Glomerular endothelial cell (primary cell): ENCODE results near the gene SNCG. TPM values are rescaled to one million over a fixed set of nuclear protein-coding genes. Genes with fewer than 3 reads are reported as not detected.

Experiments used
- DNase-seq: peaks from one replicate; pipeline ENCODE4 v3.0.0-alpha.2; 2011; ENCODE audit warnings: low read depth, low spot score; ENCODE audit errors: extremely low read depth
- total RNA-seq: library from RNA; depleted of rRNA; stranded (reverse); fragments of >200 nt; gene quantifications from 2 replicates; pipeline ENCODE4 v1.2.3, GENCODE V29; 2015

The SNCG gene
- total RNA-seq, 1 donor from 2014 or later, result 42.3 TPM

GRCh38 chr10:86960003-86960862 is 1.8 kb downstream of the SNCG start:
- no peak for DNase-seq

DNA sequence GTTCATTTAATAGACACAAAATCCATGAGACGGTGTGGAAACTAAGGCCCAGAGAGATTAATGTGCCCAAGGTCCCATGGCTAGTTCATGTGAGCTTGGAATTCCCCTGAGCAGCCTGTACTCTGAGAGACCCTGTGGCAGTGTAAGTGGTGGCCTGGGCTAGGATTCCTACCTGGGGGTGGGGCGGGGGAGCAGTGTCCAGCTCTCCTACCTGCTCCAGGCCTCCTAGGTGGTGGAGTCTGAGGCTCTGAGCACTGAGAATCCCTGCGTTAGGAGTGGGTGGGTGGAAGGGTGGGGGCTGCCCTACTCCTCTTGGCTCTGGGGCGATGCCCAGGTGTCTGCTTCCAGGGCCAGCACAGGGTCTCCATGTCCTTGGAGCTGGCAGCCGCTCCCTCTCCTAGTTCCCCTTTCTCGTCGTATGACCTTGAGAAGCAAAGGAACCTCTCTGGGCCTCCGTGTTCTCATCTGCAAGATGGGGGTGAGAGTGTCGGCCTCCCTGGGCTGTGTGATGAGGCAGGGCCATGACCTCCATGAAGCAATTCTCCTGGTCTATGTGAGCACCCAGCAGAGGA is 2.5 kb downstream of the SNCG start:
- no peak for DNase-seq

DNA sequence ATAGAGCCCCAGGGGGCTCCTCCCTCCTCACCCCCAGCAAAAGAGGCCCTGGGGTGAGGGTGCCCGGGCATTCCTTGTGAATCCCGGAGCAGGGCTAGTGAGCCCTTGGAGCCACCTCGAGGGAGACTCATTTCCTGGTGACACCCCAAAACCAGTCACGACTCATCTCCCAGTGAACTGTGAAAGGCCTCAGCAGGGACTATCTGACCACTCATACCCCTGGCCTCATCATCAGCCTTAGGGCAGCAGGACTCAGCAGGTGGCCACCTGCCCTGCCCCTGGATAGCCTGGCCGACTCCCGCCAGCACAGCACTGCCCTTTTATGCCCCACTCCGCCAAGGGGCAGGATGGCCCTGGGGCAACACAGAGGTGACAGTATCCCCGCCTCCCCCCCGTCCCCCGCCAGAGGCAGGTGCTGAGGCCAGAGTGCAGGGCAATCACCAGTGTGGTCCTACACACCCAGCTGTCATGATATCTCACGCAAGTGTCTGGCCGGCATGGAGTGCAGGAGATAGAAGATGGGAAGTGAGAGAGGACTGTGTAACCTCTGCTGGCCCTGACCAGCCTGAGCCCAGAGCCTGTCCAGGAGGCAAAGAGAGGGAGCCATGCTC is 3.2 kb downstream of the SNCG start:
- no peak for DNase-seq

GRCh38 chr10:86962136-86962980 is 4.0 kb downstream of the SNCG start:
- DNase-seq, result no peak

GRCh38 chr10:86962981-86963310 is 4.5 kb downstream of the SNCG start:
- no peak for DNase-seq

DNA sequence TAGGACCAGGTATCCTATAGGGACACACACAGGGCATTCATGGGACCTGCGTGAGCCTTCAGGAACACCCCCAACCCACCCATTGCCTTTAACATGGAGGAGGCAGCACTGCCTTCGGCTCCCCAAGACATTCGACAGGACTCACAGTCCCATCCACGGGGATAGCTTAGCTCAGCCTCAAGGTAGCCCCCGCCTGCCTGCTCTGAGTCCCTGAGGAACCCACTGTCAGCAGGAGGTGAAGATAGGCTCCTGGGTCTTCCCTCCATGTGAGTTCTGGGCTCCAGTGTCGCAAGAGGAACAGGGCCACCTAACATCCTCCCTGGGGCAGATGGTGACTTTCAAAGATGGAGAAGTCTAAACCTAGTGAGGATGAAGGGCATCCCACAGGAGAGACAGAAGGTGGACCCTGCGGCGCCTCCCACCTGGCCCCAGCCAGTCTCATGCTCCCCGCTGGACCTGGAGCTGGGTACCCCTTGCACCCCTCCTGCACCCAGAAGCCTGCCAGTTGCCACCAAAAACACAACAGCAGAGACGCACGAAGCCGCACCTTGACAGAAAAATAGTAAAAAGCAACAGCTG is 5.0 kb downstream of the SNCG start:
- DNase-seq, result no peak

- DNase-seq, result no peak
Measured at GRCh38 chr10:86964061-86964846, 5.9 kb downstream of the SNCG start.

- DNase-seq, result no peak
Measured at GRCh38 chr10:86964847-86965190, 6.4 kb downstream of the SNCG start.

DNA sequence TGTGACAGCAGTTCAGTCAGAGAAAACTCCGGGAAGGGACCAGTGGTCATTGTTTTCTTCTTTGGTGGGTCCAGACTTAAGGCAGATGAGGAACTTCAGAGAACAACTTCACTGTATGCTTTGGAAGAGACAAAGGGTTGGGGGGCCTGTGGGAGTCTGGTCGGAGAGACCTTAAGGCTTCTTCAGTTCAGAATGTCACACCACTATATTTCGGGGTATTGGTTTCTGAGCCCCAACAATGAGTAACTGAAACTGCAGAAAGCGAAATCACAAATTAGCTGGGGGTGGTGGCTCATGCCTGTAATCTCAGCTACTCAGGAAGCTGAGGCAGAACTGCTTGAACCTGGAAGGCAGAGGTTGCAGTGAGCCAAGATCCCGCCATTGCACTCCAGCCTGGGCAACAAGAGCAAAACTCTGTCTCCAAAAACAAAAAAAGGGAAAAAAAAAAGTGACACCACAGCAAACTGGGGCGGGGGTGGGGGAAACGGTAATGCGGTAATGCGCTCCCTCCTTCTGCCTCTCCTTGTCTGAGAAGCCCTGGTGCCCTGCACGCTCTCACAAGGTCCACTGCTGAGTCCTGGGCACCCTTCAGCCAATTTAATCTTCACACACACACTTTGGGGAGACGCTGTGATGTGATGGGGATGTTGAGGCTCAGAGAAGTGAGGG is 7.7 kb downstream of the SNCG start:
- no peak for DNase-seq

DNA sequence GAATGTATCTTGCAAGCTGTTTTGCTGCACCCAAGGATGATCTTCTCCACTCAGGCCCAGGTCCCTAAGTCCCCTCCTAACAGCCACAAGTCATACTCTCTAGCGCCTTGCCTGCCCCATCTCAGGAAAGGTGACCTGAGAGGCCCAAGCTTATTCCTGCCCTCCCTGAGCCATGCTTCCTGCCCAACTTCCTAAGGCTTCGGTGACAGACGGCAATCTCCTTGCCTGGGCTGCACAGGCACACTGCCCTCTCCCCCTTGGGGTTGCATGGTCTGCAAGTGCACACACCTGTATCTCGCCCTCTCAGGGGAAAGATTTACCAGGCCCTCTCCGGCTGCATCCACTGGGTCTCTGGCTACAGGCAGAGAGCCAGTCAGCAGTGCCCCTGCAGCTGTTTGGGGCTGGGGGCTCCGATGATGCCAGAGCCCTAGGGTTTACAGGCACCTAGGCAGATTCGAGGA is 9.1 kb downstream of the SNCG start:
- no peak for DNase-seq

DNA sequence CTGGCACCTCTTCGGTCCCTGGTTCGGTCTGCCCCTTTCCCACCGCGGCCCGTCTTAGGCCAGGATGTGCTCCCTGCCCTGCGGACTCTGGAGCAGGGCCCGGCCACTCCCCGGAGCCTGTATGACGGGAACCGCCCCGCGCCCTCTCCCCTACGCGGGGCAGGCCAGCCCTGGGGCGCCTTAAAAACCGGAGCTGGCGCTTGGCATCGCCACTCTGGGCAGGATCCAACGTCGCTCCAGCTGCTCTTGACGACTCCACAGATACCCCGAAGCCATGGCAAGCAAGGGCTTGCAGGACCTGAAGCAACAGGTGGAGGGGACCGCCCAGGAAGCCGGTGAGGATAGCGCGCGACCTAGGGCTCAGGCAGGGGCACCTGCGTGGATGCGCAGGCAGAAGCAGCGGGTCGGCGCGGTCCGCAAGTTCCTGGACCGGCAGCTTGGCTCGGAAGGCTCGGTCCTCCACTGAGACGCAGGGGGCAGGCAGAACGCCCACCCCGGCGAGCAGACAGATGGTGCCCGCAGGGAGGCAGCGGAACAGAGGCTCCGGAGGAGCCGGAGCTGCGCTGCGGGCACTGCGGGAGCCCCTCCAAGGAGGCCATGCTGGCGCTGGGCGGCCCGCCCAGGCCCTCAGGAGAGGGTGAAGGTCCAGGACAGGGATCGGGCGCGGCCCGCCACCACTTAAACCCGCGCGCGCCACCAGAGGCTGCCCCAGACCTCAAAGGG is 10.0 kb downstream of the SNCG start, which contains the start of gene ADIRF:
TSS of gene ADIRF (plus strand) at position 212 of the 723 bp plus-strand sequence. CDS start at position 275, 63 bp downstream.
- no peak for DNase-seq

DNA sequence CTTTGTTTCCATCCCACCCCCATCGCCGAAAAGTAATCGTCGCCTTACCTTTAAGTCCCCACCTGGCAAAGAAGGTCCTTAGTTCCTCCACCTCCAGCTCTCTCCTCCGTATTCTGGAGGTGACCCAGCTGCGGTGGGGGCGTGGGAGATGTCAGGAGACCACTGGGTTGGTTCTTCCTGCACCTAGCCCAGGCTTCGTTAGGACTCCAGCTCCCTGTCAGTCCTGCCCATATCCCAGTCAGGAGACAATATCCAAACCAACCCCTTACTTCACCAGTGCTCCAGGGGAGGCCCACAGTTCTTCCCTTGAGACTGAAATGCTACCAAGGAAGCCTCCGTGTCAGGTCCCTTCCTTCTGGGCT is 10.6 kb downstream of the SNCG start:
- no peak for DNase-seq

DNA sequence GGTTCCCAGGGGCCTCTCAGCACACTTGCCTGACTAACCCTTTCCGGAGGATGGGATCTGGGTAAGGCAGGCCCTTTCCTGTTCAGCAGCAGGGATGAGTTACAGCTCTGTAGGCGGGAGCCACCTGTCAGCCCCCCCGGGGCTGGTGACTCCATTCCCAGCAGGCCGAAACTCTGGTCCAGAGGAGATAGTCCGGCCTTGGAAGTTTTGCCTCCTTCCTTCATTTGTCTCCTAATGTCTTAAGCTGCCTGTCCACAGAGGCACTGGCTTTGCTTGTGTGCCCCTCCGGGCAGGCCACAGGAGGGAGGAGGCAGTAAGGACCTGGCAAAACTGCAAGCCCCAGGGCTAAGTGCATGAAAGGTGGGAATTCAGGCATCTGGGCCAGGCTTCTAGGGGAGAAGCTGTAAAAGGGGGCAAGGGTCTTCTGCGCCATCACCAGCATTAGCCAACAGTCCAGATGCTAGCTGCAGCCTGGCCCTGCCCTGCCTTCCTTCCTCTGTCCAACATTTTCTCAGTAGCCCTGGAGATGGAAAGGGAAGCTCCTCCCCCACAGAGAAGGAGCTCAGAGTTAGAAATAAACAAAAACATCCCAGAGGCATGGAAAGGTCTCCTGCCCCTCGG is 11.1 kb downstream of the SNCG start:
- DNase-seq, result no peak

DNA sequence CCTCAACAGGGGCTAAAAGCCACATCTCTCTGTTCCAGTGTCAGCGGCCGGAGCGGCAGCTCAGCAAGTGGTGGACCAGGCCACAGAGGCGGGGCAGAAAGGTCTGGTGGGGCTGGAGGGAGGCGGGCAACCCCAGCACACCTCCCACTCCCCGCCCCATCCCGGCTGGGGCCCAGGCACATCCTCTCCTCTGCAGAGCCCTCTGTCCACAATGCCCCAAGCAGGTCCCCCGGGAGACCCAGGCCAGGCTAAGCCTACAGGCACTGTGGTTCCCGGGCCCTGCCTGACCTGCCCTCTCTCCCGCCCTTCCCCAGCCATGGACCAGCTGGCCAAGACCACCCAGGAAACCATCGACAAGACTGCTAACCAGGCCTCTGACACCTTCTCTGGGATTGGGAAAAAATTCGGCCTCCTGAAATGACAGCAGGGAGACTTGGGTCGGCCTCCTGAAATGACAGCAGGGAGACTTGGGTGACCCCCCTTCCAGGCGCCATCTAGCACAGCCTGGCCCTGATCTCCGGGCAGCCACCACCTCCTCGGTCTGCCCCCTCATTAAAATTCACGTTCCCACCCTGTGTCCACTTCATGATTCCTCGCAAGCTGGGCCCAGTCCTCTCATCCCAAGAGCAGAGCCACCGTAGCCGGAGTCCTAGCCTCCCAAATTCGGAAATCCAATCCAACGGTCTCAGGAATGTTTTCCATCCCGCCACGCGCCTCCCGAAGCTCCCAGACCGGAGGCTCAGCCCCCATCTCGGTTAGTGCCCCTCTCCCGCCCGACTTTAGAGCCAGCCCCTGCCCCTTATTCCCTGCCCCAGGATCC is 12.0 kb downstream of the SNCG start:
- no peak for DNase-seq

DNA sequence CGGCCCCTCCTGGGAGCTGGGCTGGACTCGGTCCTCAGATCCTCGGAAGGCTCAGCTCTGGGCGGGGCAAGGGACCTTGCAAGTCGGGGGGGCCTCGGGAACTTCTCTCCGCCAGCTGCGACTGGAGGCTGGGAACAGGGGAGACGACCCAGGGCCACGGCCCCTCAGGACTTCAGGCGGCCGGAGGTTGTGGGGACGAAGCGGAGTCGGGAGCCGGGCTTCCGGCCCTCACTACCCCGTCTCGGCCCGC is 12.5 kb downstream of the SNCG start:
- no peak for DNase-seq

DNA sequence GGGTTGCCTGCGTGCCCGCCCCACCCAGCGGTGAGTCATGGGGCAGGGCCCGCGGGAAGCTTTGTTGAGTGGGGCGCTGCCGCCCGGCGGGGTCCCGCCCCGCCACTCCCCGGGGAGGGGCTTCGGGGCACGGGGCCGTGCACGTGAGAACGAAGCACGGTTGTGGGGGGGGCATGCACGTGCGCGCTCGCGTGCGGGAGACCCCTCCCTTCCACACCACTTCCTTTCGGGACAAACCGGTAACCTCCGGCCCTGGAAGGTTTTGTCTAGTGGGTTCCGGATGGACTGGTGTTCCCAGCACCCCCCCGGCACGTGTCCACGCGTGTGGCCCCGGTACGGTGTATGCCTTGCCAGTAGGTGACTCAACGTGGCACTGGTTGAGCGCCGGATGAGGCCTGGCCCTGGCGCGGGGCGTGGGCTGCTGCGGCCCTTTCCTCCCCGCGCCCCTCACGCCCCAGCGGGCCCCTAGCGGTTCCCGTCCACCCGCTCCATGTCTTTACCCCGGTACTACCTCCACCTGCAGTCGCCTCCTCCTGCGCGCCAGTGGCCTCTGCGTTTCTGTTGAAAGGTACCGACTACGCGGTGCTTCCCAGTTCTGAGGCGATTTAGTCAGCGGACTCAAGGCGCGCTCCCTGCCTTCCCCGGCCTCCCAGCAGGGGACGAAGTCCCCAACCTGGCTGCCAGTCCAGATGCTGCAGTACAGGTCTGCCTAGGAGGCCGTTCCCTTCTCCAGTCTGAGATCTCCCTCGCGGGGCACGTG is 13.0 kb downstream of the SNCG start:
- no peak for DNase-seq
